Nephron progenitor cell (in vitro differentiated cells): Measurements from ENCODE around the gene PCBP4.

Experiments
- DNase-seq: peaks from one replicate; pipeline ENCODE4 v3.0.0; 2021
- H3K27ac Mint-ChIP-seq: 2 replicates; pipeline ENCODE4 v1.8.0; 2021; ENCODE audit warnings: mild to moderate bottlenecking, moderate library complexity, mixed read lengths
- H3K27me3 Mint-ChIP-seq: 2 replicates; pipeline ENCODE4 v1.8.0; 2021; ENCODE audit warnings: mild to moderate bottlenecking, low read depth, mixed read lengths; ENCODE audit not compliant: poor library complexity
- H3K36me3 Mint-ChIP-seq: 2 replicates; pipeline ENCODE4 v1.8.0; 2021; ENCODE audit warnings: low read depth, mixed read lengths
- H3K4me1 Mint-ChIP-seq: 2 replicates; pipeline ENCODE4 v1.8.0; 2021; ENCODE audit warnings: mixed read lengths
- H3K4me3 Mint-ChIP-seq: 2 replicates; pipeline ENCODE4 v1.8.0; 2021; ENCODE audit warnings: mild to moderate bottlenecking, moderate library complexity, mixed read lengths
- H3K9me3 Mint-ChIP-seq: 2 replicates; pipeline ENCODE4 v1.8.0; 2021; ENCODE audit warnings: mild to moderate bottlenecking, moderate library complexity, mixed read lengths
- CTCF ChIP-seq: fragments of 200-600 bp; sonication (generic); IDR thresholded peaks from 2 replicates; pipeline ENCODE4 v1.5.0; 2021; ENCODE audit warnings: antibody characterized with exemption

Gene PCBP4

GRCh38 chr3:51945926-51946705 is 21.1 kb downstream of the PCBP4 start:
- Mint-ChIP-seq H3K27ac (no peak overlapping the region), H3K9me3 (no peaks in the 10 kb centered on the region)
- DNase-seq, result no peak

GRCh38 chr3:51945031-51945840 is 22.0 kb downstream of the PCBP4 start:
- H3K4me3 Mint-ChIP-seq, result no peak overlapping the region
- no peak for DNase-seq
- peaks cover 45% of the 10 kb centered on the region for H3K4me1 Mint-ChIP-seq
- TF ChIP-seq CTCF, result no peak
- H3K9me3 Mint-ChIP-seq, result no peaks in the 10 kb centered on the region
- H3K27me3 Mint-ChIP-seq, result peaks cover 3% of the 10 kb centered on the region
- no peaks in the 10 kb centered on the region for H3K36me3 Mint-ChIP-seq
- no peak overlapping the region for H3K27ac Mint-ChIP-seq

More at GRCh38 chr3:51945926-51946705, 21.1 kb downstream of the PCBP4 start:
- H3K4me1 Mint-ChIP-seq, result peaks cover 37% of the 10 kb centered on the region
- H3K36me3 Mint-ChIP-seq, result no peaks in the 10 kb centered on the region
- H3K27me3 Mint-ChIP-seq, result peaks cover 3% of the 10 kb centered on the region
- no peak for TF ChIP-seq CTCF
- no peak overlapping the region for H3K4me3 Mint-ChIP-seq

- H3K9me3 Mint-ChIP-seq, result no peaks in the 10 kb centered on the region
- DNase-seq, result no peak
- no peak overlapping the region for H3K27ac Mint-ChIP-seq
- peaks cover 50% of the 10 kb centered on the region for H3K4me1 Mint-ChIP-seq
- no peaks in the 10 kb centered on the region for H3K36me3 Mint-ChIP-seq
- H3K4me3 Mint-ChIP-seq, result no peak overlapping the region
- TF ChIP-seq CTCF, result no peak
- peaks cover 3% of the 10 kb centered on the region for H3K27me3 Mint-ChIP-seq
Measured at GRCh38 chr3:51944451-51945021, 22.7 kb downstream of the PCBP4 start.

GRCh38 chr3:51943451-51944391 is 23.5 kb downstream of the PCBP4 start:
- Mint-ChIP-seq H3K27me3 (no peaks in the 10 kb centered on the region), H3K4me3 (no peak overlapping the region), H3K9me3 (no peaks in the 10 kb centered on the region), H3K36me3 (no peaks in the 10 kb centered on the region), H3K4me1 (peaks cover 56% of the 10 kb centered on the region), H3K27ac (no peak overlapping the region)
- DNase-seq, result no peak
- no peak for TF ChIP-seq CTCF

GRCh38 chr3:51942603-51943450 is 24.4 kb downstream of the PCBP4 start:
- Mint-ChIP-seq H3K27ac (peak overlapping the region; percentile 22), H3K4me1 (peaks cover 56% of the 10 kb centered on the region), H3K9me3 (no peaks in the 10 kb centered on the region), H3K36me3 (peaks cover 6% of the 10 kb centered on the region), H3K4me3 (peak overlapping the region; percentile 58), H3K27me3 (peaks cover 3% of the 10 kb centered on the region)
- DNase-seq, result no peak
- TF ChIP-seq CTCF, result no peak
